Activated T-cell treated with anti-CD3 and anti-CD28 coated beads, Interleukin-2, amount 50 U/mL, for 72 hours (primary cell): ENCODE data around the gene ENG. TPM values are rescaled to one million over a fixed set of nuclear protein-coding genes. Genes with fewer than 3 reads are reported as not detected.
"Not testable (repeated sequence)": the region's sequence is repeated elsewhere in the genome, so short reads cannot be mapped to it uniquely, and the experiment has no call there.

Source experiments
- ATAC-seq, 2 donors: fragments of 150-1000 bp; cut with Tn5 transposase; replicated peaks in 1 of 2; 2 replicates each; pipeline ENCODE4 v1.10.0; 2021; ENCODE audit warnings: moderate library complexity in 2 of 2, mild to moderate bottlenecking in 1 of 2
- DNase-seq, 2 donors: peaks; one replicate each; pipeline ENCODE4 v3.0.0; 2021 to 2022; ENCODE audit warnings: mixed read lengths in 1 of 2
- H3K27ac Mint-ChIP-seq: one replicate; pipeline ENCODE4 v1.8.0; 2022; ENCODE audit warnings: mild to moderate bottlenecking, moderate library complexity, mixed read lengths
- H3K27me3 Mint-ChIP-seq: one replicate; pipeline ENCODE4 v1.8.0; 2022; ENCODE audit warnings: low read depth, mixed read lengths
- H3K36me3 Mint-ChIP-seq, 2 donors: one replicate each; pipeline ENCODE4 v1.8.0; 2022; ENCODE audit warnings: mixed read lengths in 2 of 2, mild to moderate bottlenecking in 1 of 2; ENCODE audit not compliant: insufficient read depth in 2 of 2
- H3K4me1 Mint-ChIP-seq: one replicate; pipeline ENCODE4 v1.8.0; 2022; ENCODE audit warnings: low read depth, mixed read lengths
- H3K4me3 Mint-ChIP-seq, 2 donors: one replicate each; pipeline ENCODE4 v1.8.0; 2022; ENCODE audit warnings: mild to moderate bottlenecking in 2 of 2, mixed read lengths in 2 of 2, moderate library complexity in 2 of 2
- H3K9me3 Mint-ChIP-seq, 2 donors: one replicate each; pipeline ENCODE4 v1.8.0; 2022; ENCODE audit warnings: mixed read lengths in 2 of 2
- total RNA-seq, 2 donors: library from RNA; stranded (reverse); gene quantifications; one replicate each; pipeline ENCODE4 v1.2.3, GENCODE V29; 2022

The ENG gene
- total RNA-seq, 2 donors from 2014 or later: 11.1 to 14.4 TPM

DNA sequence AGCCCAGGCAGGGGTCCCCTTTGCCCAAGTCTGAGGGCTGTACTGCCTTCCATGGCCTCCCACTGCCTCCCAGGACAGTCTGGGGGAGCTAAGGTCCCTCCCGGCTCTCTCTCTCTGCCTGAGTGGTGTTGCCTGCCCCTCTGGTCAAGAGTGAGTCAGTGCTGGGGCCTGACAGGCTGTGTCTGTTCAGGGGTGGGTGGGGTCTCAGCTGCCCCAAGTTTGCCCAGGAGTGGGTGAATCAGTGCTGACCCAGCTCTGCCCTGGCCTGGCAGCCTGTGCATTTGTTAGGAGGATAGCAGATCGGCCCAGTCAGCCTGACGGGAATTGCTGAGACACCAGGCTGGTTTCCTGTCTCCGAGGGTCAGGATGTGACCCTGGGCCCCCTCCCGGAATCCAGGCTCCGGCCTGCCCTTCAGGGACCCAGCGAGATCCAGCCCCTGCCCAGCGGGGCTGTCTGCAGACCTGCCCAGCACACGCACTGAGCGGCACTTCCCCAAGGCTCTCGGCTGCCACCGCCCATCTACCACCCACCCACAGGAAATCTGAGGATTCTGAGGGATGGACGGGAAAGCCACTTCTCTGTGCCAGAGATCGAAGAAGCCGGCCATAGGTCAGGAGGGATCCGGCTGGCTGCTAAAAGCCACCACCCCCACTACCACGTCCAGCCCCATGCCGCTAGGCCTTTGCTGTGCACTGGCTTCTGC is 15.9 kb downstream of the ENG start:
- no peaks in the 10 kb centered on the region for H3K36me3 Mint-ChIP-seq
- no peaks in the 10 kb centered on the region for H3K9me3 Mint-ChIP-seq
- DNase-seq: no peak
- no peak overlapping the region for H3K4me3 Mint-ChIP-seq
- ATAC-seq: no peak
- H3K27me3 Mint-ChIP-seq: no peaks in the 10 kb centered on the region
- H3K27ac Mint-ChIP-seq: no peak overlapping the region
- peaks cover 14% of the 10 kb centered on the region for H3K4me1 Mint-ChIP-seq

DNA sequence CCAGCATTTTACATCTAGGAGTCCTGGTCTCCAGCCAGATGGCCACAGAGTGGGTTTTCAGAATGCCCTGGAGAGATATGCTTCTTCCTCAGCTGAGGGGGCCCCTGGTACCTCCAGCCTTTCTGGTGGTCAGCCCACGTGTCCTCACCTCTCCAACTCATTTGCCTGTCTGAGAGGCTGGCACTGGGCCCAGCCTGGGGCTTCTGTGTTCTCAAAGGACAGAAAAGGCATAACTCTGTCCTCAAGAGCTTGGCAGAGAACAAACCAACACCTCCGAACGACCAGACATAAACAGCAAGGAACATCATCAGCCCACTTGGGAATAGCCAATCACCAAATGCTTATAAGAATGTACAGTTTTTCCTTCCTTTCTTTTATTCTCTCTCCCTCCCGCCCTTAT is 17.1 kb downstream of the ENG start:
- no peak overlapping the region for H3K27ac Mint-ChIP-seq
- no peak for DNase-seq
- H3K4me3 Mint-ChIP-seq: no peak overlapping the region
- H3K4me1 Mint-ChIP-seq: peaks cover 26% of the 10 kb centered on the region
- H3K9me3 Mint-ChIP-seq: no peaks in the 10 kb centered on the region
- no peaks in the 10 kb centered on the region for H3K27me3 Mint-ChIP-seq
- H3K36me3 Mint-ChIP-seq: no peaks in the 10 kb centered on the region
- no peak for ATAC-seq

DNA sequence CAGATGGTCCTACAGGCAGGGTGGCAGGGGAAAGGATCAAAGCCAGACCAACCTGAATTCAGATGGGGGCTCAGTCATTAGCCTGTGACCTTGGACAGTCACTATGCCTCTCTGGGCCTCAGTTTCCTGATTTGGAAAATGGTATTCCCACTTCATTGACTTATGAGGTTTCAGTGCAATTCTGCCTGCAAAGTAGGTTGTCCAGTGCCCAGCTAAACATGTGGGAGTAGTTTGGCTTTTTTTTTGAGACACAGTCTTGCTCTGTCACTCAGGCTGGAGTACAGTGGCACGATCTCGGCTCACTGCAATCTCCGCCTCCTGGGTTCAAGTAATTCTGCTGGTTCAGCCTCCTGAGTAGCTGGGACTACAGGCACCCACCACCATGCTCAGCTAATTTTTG is 17.9 kb downstream of the ENG start:
- not testable (repeated sequence) for DNase-seq, H3K27ac Mint-ChIP-seq, H3K9me3 Mint-ChIP-seq, H3K36me3 Mint-ChIP-seq, H3K27me3 Mint-ChIP-seq, ATAC-seq, H3K4me3 Mint-ChIP-seq
- peaks cover 31% of the 10 kb centered on the region for H3K4me1 Mint-ChIP-seq

DNA sequence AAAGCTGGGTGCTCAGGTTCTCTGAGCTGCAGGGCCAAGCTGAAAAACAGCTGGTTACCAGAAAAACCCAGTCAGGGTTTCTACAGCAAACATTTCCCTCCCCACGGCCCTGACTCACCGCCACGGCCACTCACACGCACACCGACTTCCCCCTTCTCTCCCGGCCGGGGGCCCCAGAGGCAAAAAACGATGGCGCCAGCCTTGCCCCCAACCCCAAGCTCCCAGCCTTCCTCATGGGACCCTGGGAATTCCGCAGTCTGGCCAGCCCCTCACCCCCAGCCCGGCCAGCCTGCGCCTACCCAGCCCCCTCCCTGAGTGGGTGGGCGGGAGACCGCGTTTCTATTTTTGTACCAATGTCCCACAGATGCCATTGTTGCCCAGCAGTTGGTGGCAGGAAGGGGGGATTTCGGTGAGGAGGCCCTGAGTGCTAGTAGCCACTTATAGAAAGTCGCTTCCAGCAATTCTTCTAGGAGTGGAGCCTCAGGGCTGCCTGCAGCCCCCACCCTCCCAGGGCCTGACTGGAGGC is 18.4 kb downstream of the ENG start:
- no peaks in the 10 kb centered on the region for H3K9me3 Mint-ChIP-seq
- no peaks in the 10 kb centered on the region for H3K27me3 Mint-ChIP-seq
- peaks cover 31% of the 10 kb centered on the region for H3K4me1 Mint-ChIP-seq
- ATAC-seq (peak; percentile 77), DNase-seq (peak; percentile 38 to 56)
- H3K36me3 Mint-ChIP-seq: no peaks in the 10 kb centered on the region
- H3K4me3 Mint-ChIP-seq: peak overlapping the region in 1 of 2 donors; percentile 8
- H3K27ac Mint-ChIP-seq: no peak overlapping the region

DNA sequence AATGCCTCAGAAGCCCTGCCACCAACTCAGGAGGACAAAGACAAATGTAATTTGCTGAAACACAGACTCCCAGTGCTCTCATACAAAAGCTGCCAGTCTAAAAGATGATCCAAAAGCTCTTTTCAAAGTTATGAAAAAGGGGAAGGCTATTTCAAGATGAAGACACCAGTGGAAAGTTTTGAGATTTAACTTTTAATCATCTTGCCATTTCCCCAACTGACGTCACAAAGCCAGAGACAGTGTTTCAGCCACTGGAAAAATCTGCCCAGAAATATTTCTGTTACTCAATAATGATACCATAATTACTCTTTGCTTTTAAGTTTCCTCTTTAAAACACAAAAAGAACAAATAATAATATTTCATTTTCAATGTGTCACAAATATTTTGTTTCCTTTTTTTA is 20.9 kb downstream of the ENG start:
- ATAC-seq (no peak), DNase-seq (no peak)
- H3K27me3 Mint-ChIP-seq: no peaks in the 10 kb centered on the region
- H3K36me3 Mint-ChIP-seq: no peaks in the 10 kb centered on the region
- H3K9me3 Mint-ChIP-seq: no peaks in the 10 kb centered on the region
- H3K27ac Mint-ChIP-seq: peak overlapping the region; percentile 57
- H3K4me1 Mint-ChIP-seq: peaks cover 31% of the 10 kb centered on the region
- H3K4me3 Mint-ChIP-seq: no peak overlapping the region

DNA sequence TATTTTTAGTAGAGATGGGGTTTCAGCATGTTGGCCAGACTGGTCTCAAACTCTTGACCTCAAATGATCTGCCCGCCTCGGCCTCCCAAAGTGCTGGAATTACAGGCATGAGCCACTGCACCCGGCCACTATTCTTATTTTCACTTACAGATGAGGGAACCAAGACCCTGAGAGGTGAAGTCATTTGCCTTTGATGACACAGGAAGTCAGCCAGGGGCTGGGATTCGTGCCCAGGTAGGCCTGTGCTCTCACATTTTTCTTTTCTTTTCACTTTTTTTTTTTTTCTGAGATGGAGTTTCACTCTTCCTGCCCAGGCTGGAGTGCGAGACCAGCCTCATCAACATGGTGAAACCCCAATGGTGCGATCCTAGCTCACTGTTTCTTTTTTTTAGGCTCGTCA is 22.2 kb downstream of the ENG start:
- no peaks in the 10 kb centered on the region for H3K9me3 Mint-ChIP-seq
- H3K4me1 Mint-ChIP-seq: peaks cover 31% of the 10 kb centered on the region
- ATAC-seq: peak in 1 of 2 donors; percentile 22
- peak overlapping the region; percentile 91 for H3K27ac Mint-ChIP-seq
- DNase-seq: no peak
- H3K36me3 Mint-ChIP-seq: no peaks in the 10 kb centered on the region
- peak overlapping the region; percentile 19 to 32 for H3K4me3 Mint-ChIP-seq
- no peaks in the 10 kb centered on the region for H3K27me3 Mint-ChIP-seq

DNA sequence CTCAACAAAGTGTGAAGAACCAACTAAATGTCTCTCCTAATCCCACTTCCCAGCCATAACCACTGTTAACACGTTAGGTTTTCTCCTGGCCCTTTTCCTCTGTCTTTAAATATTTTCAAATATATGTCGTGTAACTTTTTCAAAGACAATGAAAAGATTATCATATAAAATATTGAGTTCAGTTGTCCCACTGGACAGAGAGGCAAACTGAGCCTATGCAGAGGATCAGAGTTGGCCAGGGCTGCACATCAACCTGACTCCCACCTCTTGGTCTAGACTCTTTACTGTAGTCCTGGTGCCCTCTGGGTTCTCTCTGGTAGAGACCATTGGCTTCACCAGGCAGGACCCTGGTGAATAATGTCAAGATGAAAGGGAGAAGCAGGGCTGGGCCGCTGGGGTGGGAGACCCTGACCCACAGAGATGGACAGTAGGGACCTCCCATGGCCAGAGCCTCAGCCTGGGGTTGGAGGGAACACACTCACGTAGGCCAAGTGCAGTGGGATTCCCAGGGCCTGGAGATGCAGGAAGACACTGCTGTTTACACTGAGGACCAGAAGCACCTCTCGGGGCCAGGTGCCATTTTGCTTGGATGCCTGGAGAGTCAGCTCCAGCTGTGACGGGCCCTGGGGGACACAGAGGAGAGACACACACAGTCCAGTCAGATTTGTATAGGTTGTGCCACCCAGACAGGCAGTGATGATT is 25.1 kb downstream of the ENG start:
- H3K9me3 Mint-ChIP-seq: no peaks in the 10 kb centered on the region
- H3K4me1 Mint-ChIP-seq: peaks cover 21% of the 10 kb centered on the region
- no peak overlapping the region for H3K4me3 Mint-ChIP-seq
- DNase-seq (no peak), ATAC-seq (no peak)
- H3K27me3 Mint-ChIP-seq: no peaks in the 10 kb centered on the region
- peak overlapping the region; percentile 6 for H3K27ac Mint-ChIP-seq
- no peaks in the 10 kb centered on the region for H3K36me3 Mint-ChIP-seq

DNA sequence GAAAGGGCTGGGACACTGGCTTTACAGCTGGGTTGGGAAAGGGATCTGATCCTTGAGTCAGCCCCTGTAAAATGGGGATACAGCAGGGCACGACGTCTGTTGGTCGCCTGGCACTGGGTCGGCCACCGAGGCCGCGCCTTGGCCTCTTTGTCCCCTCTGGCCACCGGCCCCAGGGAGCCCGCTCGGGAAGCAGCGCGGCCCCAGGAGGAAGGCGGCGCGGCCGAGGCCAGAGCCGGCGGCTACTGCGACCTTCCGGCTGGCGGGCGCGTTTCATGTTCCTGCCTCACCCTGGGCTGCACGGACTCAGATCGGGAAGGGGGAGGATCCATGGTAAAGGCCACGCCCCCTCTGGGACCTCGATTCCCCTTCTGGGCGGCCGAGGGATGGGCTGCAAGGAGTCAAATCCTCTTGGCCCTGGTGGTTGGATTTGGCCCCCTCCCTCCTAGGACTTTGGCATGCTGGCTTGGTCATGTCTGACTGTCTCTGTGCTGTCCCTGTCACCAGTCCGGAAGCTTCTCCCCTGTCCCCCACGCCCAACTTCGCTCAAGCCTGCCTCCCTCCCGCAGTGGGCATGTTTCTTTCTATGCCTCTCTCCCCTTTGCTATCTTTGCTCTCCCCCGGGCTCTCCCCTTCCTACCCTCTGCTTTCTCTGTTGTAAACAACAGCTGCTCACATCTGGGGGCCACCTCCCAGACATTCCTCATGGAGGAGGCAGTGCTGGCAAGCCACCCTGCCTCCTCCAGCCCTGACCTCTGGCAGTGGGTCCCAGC is 26.0 kb downstream of the ENG start:
- ATAC-seq (no peak), DNase-seq (no peak)
- no peak overlapping the region for H3K4me3 Mint-ChIP-seq
- H3K36me3 Mint-ChIP-seq: peaks cover 0 to 3% of the 10 kb centered on the region in 2 donors
- H3K27ac Mint-ChIP-seq: no peak overlapping the region
- H3K9me3 Mint-ChIP-seq: no peaks in the 10 kb centered on the region
- no peaks in the 10 kb centered on the region for H3K27me3 Mint-ChIP-seq
- peaks cover 16% of the 10 kb centered on the region for H3K4me1 Mint-ChIP-seq

DNA sequence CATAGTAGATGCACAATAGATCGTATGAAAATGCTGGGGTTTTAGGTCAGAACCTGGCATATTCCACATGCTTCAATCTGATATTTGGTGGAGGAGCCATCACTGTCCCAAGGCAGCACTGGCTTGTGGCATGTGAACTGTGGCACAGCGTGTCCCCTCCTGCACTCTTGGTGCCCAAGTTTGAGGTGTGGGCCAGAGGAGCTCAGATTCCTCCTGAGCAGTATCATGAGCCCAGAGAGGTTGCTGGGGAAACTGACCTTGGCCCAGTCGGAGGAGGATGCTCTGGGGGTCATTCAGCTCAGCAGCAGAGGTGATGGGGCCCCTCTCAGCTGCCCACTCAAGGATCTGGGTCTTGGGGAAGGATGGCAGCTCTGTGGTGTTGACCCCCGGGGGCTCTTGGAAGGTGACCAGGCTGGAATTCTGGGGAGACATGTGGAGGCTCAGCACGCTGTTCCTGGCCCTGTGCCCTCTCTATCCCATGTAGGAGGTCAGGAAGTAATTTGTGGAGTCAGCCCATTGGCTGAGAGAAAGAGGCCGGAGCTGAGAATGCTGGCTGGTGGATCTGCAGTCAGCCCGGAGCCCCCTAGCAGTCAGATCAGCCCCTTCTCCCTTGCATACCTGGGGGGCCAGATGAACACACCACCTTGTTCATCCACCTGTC is 28.1 kb downstream of the ENG start:
- Mint-ChIP-seq H3K27ac (no peak overlapping the region), H3K4me1 (no peaks in the 10 kb centered on the region)

DNA sequence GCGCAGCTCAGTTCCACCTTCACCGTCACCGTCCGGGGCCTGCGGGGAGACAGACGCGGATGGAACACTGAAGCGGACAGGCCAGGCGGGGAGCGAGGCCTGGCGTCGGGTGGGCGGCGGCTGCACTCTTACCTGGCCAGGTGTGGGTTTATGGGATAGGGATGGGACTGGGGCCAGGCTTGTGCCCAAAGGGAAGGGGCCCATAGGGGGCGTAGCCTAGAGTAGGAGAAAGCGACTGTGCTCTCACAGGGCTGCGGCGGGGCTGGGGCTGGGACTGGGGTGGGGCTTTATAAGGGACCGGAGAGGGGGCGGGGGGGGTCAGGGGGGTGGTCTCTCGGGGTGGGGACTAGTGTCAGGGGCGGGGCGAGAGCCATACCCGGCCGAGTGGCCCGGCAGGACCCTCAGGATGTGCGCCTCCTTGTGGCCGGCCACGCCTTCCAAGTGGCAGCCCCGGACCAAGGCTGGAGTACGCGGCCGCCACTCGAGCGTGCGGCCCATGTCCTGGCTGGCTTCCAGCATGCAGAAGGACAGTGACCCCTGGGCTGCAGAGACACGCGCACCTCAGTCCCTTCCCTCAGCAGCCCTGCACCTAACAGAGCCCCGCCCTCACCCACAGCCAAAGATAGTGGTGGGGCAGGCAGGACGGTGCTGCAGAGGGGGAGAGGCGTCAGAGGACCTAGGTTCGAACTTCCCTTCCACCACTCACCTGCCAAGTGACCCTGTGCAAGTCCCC is 29.0 kb downstream of the ENG start:
- Mint-ChIP-seq H3K9me3 (no peaks in the 10 kb centered on the region), H3K36me3 (peaks cover 0 to 5% of the 10 kb centered on the region in 2 donors), H3K4me1 (no peaks in the 10 kb centered on the region), H3K4me3 (no peak overlapping the region), H3K27me3 (no peaks in the 10 kb centered on the region), H3K27ac (no peak overlapping the region)
- DNase-seq (no peak), ATAC-seq (peak; percentile 32 to 36)

More for the DNA sequence above, 28.1 kb downstream of the ENG start:
- Mint-ChIP-seq H3K27me3 (no peaks in the 10 kb centered on the region), H3K36me3 (peaks cover 0 to 5% of the 10 kb centered on the region in 2 donors), H3K9me3 (no peaks in the 10 kb centered on the region), H3K4me3 (no peak overlapping the region)
- DNase-seq (no peak), ATAC-seq (no peak)

DNA sequence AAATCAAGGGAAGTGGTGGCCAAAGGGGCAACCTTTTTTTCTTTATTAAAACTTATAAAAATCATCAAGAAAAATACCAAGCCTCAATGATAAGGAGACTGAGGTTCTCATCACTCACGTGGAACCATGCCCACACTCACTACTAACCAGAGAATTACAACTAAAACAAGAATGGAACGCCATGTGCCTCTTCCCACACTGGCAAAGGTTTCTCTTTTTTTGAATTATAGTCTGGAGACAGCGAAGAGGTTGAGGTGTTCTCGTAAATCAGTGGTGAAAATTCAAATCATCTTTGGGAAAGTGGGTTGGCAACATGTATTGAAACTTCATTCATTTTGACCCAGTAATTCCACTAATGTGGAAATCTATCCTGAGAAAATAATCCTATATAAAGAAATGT is 32.4 kb downstream of the ENG start:
- no peak for ATAC-seq
- Mint-ChIP-seq H3K4me3 (no peak overlapping the region), H3K27ac (no peak overlapping the region), H3K36me3 (peaks cover 4 to 5% of the 10 kb centered on the region in 2 donors), H3K9me3 (no peaks in the 10 kb centered on the region), H3K4me1 (no peaks in the 10 kb centered on the region), H3K27me3 (no peaks in the 10 kb centered on the region)
- no peak for DNase-seq

DNA sequence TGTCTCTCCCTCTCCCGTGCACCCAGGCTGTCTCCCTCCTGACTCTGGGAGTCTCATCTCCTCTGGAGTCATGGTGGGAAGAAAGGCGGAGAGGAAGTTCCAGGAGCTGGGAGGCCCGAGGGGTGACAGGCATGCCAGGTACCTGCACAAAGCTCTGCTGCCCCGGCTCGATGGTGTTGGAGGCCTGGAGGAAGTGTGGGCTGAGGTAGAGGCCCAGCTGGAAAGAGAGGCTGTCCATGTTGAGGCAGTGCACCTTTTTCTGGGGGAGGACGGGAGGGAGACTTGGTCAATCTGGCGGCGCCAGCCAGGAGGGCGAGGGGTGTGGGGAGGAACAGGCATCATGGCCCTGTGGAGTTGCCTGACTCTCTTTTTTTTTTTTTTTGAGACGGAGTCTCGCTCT is 35.9 kb downstream of the ENG start:
- Mint-ChIP-seq H3K9me3 (no peaks in the 10 kb centered on the region), H3K36me3 (peaks cover 3 to 4% of the 10 kb centered on the region in 2 donors), H3K4me1 (no peaks in the 10 kb centered on the region), H3K4me3 (no peak overlapping the region), H3K27me3 (no peaks in the 10 kb centered on the region), H3K27ac (no peak overlapping the region)
- DNase-seq: no peak
- no peak for ATAC-seq
